Left ventricle myocardium superior (tissue), 1 donor: Measurements from ENCODE around the gene HNF1A. TPM values are rescaled to one million over a fixed set of nuclear protein-coding genes. Genes with fewer than 3 reads are reported as not detected.

Source experiments
- ATAC-seq: fragments of 200-7000 bp; cut with Tn5 transposase; one replicate; pipeline ENCODE4 v1.9.1; 2020; ENCODE audit warnings: mild to moderate bottlenecking, moderate library complexity
- DNase-seq: peaks from one replicate; pipeline ENCODE4 v3.0.0-alpha.2; 2020
- intact Hi-C: fragments of 100-400 bp; cut with micrococcal nuclease; formaldehyde crosslinking; loops from one replicate; pipeline ENCODE4 v1.11.0; 2022
- total RNA-seq: library from RNA; stranded (reverse); fragmentation: NEBNext Ultra II Directional; extraction: Animal tissue kit (Norgen Biotek cat#: 25700); gene quantifications from one replicate; pipeline ENCODE4 v1.2.1, GENCODE V29; 2021
- donor health status: DM: no; HTN: yes; CAD: no; lungs with severe emphysema.

Gene HNF1A
- total RNA-seq, 1 donor from 2014 or later, result not detected

GRCh38 chr12:120982659-120983058 lies 4.3 kb downstream of the HNF1A start:
- intact Hi-C loops, result no loop called here
- DNase-seq (no peak), ATAC-seq (no peak)

- ATAC-seq (no peak), DNase-seq (no peak)
- intact Hi-C loops, result no loop called here
These were observed 5.4 kb downstream of the HNF1A start for GRCh38 chr12:120983759-120984158.

GRCh38 chr12:120984351-120984898 lies 6.1 kb downstream of the HNF1A start:
- ATAC-seq, result no peak
- intact Hi-C loops, result no loop called here
- no peak for DNase-seq

GRCh38 chr12:120988234-120988633 lies 9.9 kb downstream of the HNF1A start:
- no peak for ATAC-seq
- no peak for DNase-seq
- intact Hi-C loops, result no loop called here

- no peak for DNase-seq
- intact Hi-C loops, result no loop called here
- no peak for ATAC-seq
These were observed 10.3 kb downstream of the HNF1A start for GRCh38 chr12:120988658-120989057.

GRCh38 chr12:120989687-120990086 lies 11.3 kb downstream of the HNF1A start:
- no peak for DNase-seq
- intact Hi-C loops, result no loop called here
- no peak for ATAC-seq

- ATAC-seq, result no peak
- no peak for DNase-seq
- intact Hi-C loops, result no loop called here
These were observed 12.2 kb downstream of the HNF1A start for GRCh38 chr12:120990487-120991055.

GRCh38 chr12:120991965-120992364 lies 13.6 kb downstream of the HNF1A start:
- intact Hi-C loops, result no loop called here
- ATAC-seq (no peak), DNase-seq (no peak)

GRCh38 chr12:120992989-120993388 lies 14.6 kb downstream of the HNF1A start:
- intact Hi-C loops, result no loop called here
- no peak for ATAC-seq
- DNase-seq, result no peak

GRCh38 chr12:120993496-120993895 lies 15.2 kb downstream of the HNF1A start:
- no peak for DNase-seq
- ATAC-seq, result no peak
- intact Hi-C loops, result no loop called here

- no peak for DNase-seq
- ATAC-seq, result no peak
- intact Hi-C loops, result no loop called here
These were observed 15.7 kb downstream of the HNF1A start for GRCh38 chr12:120994059-120994458.

- DNase-seq, result no peak
- no peak for ATAC-seq
- intact Hi-C loops, result no loop called here
These were observed 16.4 kb downstream of the HNF1A start for GRCh38 chr12:120994589-120995337.

GRCh38 chr12:120996133-120996746 lies 17.9 kb downstream of the HNF1A start:
- DNase-seq, result no peak
- intact Hi-C loops, result no loop called here
- no peak for ATAC-seq

GRCh38 chr12:120997448-120997847 lies 19.1 kb downstream of the HNF1A start:
- intact Hi-C loops, result no loop called here
- DNase-seq, result no peak
- ATAC-seq, result no peak

GRCh38 chr12:120998435-120998834 lies 20.1 kb downstream of the HNF1A start:
- DNase-seq, result no peak
- no peak for ATAC-seq
- intact Hi-C loops, result no loop called here

- ATAC-seq, result peak; percentile 36
- intact Hi-C loops, result no loop called here
- no peak for DNase-seq
These were observed 21.1 kb downstream of the HNF1A start for GRCh38 chr12:120999191-121000120.

GRCh38 chr12:121000530-121000929 lies 22.2 kb downstream of the HNF1A start:
- intact Hi-C loops, result no loop called here
- no peak for DNase-seq
- no peak for ATAC-seq

- intact Hi-C loops, result no loop called here
- ATAC-seq (no peak), DNase-seq (no peak)
These were observed 22.7 kb downstream of the HNF1A start for GRCh38 chr12:121001060-121001459.

GRCh38 chr12:121001841-121002483 lies 23.6 kb downstream of the HNF1A start:
- intact Hi-C loops, result no loop called here
- DNase-seq (no peak), ATAC-seq (no peak)
